NCI-H1105 (cell line): Measurements from ENCODE around the gene TPCN2.

ENCODE experiments used
- DNase-seq: peaks from one replicate; lab custom pipeline; 2025; lab: John Stamatoyannopoulos, UW

The TPCN2 gene

DNA sequence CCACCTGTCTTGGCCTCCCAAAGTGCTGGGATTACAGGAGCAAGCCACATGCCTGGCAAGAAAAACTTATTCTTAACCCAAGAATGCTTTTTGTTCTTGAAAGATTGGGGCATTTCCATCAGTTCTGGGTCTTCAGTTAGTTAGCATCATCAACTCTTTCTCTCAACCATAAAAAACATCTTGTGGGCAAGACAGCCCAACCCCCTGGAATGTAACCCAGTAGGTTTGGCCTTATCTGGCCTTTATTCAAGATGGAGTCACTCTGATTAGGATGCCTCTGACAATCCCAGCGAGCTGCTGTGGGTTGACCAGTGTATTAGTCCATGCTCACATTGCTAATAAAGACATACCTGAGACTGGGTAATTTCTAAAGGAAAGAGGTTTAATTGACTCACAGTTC is 9.2 kb upstream of the TPCN2 start:
- DNase-seq: no peak

DNA sequence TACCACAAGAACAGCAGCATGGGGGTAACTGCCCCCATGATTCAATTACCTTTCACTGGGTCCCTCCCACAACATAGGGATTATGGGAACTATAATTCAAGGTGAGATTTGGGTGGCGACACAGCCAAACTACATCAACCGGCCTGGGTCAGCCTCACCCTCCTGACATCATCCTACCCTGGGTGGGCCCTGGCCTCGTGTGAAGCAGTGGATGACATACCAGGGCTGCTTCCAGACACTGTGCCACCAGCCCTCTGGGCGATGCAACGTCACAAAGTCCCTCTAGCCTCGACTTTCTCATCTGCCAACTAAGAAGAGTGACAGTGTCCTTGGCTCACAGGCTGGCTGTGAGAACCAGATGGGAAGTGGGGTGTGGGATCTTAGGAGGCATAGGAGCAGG is 8.7 kb upstream of the TPCN2 start:
- DNase-seq: no peak

DNA sequence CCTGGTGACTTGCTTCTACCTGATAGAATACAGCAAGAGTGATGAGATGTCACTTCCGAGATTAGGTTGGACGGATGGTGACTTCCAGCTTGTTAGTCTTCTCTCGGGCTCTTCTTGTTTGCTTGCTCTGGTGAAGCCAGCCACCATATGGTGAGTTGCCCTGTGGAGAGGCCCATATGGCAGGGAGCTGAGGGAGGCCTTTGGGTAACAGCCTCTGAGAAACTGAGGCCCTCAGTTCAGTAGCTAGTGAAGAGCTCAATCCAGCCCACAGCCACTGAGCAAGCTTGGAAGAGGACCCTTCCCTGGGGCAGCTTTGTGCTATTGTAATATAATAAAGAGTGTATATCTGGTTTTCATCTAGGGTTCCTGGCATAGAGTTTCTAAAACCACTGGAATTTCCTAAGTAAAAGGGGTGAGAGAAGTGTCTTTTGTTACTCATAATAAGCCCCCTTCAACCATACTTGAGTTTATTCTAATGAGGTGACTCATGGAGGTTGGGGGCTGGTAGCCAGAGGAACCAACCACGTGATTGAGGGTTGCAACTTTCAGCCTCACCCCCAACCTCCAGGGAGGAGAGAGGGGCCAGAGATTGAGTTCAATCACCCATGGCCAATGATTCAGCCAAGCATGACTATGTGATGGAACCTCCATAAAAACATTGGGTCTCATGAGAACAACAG is 8.0 kb upstream of the TPCN2 start:
- DNase-seq: no peak

DNA sequence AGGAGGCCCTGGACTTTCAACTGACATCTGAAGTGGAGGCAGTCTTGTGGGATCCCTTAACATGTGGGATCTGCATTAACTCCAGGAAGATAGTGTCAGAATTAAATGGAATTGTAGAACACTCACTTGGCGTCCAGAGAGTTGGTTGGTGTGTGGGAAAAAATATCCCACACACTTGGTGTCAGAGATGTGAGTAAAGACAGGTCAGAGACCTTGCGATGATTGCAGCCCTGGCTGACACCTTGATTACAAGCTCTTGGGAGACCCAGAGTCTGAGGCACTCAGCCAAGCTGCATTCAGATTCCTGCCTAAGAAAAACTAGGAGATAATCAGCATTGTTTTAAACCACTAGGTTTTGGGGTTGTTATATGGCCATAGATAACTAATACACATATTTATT is 7.2 kb upstream of the TPCN2 start:
- DNase-seq: no peak

DNA sequence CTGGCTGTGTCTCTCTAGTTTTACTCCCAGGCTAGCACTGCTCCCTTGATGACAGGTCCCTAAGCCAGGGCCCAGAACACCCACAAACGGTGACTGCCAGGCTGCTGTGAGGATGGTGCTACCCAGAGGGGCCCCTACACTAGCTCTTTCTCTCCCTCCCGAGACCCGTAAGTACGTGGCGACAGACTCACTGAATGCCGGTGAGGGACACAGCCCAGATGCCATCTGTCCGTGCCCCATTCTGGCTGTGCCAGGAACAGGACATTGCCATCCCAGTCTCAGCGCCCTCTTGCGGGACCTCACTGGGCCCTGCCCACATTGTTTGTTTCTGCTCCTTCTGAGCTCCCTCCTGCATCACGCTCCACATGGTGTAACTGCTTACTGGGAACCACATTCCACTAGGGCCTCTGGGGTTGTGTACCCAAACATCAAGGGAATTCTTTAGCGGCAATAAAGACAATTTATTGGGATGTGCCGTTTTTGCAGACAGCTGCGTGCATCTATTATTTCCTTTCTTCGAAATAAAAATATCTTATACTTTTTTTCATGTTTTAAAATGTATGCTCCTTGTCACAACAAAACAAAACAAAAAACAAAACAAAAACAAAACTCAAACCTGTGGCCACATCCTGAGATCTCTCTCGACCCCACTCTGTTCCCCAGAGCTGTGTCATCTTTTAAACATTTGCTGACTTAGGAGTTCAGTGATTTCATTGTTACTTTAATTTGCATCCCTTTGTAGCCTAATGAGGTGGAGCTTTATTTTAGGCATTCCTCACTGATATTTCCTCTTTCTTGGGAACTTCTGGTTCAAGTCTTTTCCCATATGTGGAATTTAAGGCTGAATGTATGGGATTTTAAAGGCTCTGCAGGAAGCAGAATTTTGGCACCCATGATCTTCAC is 4.4 kb upstream of the TPCN2 start:
- no peak for DNase-seq

DNA sequence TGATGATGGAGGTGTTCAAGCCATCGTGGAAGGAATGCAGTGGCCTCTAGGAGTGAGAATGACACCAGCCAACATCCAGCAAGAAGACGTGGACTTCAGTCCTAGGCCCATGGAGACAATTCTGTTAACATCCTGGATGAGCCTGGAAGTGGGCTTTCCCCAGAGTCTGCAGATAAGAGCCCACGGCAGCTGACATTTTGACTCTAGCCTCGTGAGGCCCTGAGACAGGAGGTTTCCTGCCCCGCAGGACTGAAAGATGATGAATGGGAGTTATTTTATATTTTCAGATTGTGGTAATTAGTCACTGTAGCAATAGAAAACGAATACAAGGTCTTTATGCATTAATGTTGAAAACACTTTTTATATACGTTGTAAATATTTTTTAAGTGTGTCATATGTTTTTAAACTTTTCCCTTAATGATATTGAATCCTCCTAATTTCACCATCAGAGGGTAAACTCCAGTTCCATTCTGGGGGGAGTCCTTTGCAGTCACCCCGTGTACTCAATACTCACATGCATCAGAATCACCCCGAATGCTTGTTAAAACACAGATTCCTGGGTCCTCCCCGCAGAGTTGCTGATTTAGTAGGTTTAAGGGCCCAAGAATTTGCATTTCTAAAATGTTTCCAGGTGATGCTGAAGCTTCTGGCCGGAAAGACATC is 570 bp upstream of the TPCN2 start:
- DNase-seq: no peak

DNA sequence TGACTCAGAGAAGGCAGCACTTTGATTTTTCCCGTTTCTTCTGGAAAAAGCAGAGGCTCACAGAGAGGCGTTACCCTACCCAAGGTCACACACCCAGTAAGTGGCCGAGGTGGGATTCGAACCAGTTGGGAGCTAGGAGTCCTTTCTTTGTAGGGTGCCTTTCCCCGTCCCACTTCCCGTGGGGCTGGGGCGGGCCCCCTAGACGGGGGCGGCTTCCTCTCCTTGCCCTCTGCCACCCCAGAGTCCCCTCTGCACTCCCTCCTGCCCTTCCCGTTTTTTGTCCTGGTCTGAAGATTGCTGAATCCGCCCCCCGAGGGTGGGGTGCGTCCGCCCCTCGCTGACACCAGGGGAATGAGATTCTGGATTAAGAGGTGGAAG is 747 bp downstream of the TPCN2 start:
- DNase-seq: no peak

DNA sequence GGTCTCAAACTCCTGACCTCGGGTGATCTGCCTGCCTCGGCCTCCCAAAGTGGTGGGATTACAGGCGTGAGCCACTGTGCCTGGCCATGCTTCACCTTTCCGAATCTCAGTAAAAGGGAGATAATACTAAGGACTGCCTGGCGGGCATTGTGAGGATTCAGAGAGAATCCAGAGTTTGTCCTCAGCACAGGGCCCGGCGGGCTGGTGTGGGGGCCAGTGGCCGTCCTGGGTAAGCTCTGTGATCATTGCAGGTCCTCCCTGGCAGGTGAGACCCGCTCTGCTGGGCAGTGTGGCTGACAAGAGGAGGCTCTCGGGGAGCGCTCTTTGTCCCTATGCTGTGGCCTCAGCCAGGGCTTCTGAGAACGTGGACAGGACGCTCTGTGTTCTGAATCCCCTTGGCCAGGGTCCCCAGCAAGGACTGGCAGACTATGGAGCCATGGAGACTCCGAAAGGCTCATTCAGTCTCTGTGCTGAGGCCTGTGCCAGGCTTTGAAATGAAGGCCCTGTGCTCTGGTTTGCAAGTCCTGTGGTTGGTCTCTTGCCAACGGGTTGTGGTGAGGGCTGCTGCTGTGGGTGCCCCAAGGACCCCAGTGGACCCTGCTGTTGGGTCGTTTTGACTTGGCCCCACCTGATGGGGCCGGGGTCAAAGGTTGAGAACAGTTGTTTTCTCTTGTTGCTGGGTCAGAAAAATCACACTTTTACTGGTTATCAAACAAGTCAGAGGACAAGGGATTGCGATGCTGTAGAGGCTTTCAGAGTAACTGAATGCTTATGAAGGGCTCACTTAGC is 2.1 kb downstream of the TPCN2 start:
- DNase-seq: no peak

DNA sequence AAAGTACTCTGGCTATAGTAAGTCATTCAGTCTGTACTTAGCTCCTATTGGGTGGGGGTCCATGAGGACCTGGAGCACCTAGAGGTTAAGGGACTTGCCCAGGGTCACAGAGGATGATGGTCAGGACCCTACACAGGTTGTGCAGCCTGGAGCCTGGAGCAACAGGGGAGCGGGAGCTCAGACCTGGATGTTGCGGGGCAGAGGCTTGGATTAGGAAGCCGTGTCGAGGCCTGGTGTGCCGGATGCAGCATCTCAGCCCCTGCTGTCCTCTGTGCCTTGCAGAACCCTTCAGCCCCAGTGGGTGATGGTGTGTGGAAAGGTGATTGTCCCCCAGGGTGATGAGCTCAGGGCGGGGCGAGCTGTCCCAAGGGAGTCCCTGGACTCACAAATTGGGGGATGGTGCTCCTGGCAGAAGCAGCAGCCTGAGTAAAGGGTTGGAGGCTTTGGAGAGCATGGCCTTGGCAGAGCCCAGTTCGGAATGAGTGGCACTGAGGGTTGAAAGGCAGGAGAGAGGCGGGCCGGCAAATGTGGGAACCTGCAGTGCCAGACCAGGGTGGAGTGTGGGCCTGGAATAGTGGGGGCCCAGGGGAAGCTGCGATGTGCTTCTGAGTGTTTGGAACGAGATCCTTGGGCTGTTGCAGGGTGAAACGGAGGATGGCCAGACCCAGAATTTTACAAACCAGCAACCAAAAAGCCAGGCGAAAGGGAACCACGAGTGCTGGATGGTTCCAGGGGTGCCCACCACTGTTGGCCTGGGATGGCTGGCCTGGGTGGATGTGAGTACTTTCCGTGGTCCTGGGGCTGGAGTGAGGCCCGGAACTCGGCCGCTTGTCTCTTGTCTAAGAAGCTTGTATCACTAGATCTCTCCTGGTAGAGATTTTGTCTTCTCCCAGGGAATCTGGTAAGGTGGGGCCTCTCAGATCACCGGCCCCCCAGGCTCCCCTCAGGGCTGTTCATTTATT is 2.9 kb downstream of the TPCN2 start:
- no peak for DNase-seq

DNA sequence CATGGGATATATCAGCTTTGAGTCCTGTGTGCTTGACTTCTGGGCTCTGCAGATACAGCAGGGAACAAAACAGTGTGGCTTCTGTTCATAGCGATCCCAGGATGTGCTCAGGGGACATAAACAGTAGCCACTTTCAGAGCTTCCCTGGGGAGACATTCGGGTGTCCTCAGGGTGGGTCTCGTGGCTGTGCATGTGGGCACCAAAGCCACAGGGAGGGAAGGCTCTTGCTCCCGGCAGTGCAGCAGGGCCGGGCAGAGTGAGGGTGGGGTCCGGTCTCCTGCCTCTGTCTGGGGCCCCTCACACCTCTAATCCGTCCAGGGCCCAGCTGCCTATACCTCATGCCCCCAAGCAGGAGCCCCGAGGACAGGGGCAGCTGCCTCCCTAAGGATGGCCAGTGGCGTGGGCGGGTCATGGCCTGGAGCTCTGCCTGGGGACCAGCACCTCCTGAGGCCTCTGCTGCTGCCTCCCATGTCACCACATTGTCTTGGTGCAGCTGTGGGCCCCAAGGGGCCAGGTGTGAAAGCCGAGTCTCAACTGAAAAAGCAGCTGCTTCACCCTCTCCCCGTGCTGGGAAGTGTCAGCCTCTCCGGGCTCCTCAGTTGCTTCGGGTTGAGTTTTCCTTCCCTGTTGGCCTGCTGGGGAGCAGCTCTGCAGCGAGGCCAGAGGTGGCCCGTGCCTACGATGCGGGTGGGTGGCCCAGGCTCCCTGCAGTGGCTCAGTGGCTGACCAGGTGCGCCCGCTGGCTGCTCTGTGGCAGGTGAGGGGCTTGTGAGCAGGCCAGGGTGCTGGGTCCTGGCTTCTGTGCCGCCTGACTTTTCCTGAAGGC is 3.8 kb downstream of the TPCN2 start:
- no peak for DNase-seq

DNA sequence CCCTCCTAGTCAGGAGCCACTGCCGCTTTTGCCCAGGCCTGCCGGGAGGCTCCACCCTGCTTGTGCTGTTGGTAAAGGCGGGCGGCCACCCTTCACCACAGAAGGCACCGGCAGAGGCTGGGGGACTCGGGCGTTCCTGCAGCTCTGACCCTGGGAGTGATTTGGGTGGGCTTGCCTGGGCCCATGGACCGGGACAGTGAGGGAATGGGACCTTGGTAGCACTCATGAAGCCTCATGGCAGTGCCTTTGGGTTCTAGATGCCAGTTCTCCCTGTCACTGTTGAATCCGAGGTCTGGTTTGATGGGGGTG is 4.4 kb downstream of the TPCN2 start:
- no peak for DNase-seq

DNA sequence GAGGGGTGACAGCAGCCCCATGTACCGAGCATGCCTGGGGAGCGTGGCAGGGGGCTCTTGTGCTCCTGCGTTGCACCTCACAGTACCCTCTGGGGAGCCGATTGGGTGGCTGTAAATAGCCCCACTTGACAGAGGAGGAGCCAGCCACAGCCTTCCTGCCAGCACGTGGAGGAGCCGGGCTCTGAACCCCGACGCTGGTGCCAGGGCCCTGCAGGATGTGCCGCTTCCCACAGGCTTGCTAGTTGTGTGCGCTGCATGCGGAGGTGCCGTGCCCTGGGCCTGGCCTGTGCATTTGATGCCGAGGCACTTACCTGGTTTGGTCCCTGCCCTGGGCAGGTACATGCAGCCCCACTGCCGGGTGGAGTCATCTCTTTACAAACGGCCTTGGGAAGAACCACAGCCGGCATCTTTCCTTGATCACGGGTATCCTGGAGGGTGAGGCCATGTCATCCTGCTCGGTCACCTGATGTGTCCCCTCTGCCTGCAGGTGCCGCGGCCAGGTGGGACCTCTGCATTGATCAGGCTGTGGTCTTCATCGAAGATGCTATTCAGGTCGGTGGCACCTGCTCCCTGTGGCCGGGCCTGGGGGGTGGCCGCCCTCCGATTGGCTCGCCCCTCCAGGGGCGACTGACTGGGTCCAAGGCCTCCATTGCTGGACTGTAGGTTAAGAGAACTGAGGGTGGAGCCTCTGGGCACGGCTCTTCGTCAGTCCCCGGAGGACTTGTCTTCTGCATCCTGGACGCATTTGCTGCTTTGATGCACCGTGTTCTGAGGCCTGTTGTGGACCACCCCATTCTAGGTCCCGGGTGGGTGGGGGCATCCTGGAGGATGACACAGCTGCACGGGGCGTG is 5.0 kb downstream of the TPCN2 start:
- DNase-seq: no peak

DNA sequence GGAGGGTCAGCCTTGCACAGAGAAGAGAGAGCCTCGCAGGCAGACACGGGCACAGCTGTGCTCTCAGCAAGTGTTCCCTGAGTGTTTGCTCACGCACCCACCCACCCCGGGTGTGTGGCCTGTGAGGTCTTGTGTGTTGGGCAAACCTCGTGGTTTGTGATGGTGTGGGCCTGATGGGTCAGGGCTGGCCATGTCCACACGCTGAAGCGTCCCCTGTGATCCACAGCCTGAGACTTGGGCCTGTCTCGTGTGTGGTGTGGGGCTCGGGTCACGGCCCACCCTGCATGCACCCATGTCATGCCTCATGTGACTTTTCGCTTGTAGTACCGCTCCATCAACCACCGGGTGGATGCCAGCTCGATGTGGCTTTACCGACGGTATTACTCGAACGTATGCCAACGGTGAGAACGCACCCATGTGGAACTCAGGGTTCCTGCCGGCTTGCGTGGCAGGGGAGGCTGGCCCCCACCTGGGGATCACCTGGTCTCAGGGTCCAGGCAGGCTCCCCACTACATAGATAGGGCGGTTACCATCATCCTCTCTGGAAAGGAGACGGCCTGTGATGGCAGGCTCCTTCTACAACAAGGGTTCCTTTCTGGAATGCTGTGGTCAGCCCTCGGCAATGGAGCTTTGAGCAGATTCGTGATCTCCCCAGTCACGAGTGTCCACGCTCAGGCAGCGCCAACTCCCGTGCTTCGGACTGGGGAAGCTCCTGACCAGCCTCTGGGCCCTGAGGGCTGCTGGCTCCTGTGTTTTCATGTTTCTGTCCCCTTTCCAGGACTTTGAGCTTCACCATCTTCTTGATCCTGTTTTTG is 5.9 kb downstream of the TPCN2 start:
- DNase-seq: no peak

DNA sequence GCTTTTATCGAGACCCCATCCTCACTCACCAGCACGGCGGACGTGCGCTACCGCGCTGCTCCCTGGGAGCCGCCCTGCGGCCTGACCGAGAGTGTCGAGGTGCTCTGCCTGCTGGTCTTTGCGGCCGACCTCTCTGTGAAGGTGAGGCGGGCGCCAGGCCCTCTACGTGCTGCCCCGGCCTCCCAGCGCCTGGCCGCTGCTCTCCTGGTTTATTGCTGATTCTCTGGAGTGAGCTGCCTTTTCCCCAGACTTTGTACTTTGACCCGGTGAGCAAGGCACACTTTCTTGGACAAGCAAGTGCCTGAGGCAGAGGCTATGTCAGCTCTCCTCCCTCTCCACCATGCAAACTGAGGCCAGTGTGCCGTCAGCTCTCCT is 6.5 kb downstream of the TPCN2 start:
- DNase-seq: no peak

DNA sequence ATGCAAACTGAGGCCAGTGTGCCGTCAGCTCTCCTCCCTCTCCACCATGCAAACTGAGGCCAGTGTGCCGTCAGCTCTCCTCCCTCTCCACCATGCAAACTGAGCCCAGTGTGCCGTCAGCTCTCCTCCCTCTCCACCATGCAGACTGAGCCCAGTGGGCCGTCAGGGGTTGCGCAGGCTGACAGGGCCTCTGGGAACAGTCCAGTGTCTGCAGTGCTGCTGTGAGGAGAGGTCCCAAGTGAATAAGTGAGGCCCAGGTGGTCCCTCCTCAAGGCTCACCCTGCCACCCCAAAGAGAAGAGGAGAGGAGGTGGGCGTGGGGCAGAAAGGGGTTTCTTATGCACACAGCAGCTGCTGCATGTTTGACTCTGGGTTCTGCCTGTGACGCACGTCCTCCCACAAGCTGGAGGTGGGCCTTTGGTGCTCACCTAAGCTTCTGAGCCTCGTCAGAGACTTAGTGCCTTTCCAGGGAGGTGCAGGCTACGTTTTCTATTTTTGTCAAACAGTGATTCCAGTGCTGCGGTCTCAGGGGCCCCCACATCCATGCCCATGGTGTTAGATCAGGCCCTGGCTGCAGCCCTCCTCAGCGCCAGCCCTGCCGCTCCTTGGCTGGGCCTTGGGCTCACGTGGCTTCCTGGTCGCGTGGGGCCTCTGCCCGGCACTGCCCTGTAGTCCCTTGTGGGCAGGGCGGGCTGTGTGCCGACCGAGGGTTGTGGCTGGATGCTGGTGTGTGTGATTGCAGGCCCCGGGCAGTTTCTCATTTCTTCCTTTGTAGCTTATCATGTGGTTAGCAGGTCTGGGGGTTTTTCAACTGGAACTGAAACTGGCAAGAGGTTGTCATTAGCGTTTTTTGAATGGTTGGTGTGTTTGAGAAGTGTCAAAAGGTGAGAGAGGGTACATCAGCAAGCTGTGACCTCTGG is 7.1 kb downstream of the TPCN2 start:
- no peak for DNase-seq

DNA sequence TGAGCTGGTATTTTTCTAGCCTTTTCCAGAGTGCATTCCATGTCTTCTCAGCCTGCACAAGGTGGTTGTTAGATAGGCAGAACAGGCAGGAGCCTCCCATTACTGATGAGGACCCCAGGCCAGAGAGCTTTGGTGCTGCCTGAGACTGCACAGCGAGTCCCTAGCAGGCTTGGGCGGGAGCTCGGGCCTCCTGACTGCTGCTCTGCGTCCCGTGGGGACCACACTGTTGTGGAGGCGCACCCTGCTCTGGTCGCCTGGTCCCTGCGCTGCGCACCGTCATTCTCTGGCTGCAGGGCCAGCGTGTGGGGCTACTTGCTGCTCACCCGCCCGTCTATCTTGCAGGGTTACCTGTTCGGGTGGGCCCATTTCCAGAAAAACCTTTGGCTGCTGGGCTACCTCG is 8.5 kb downstream of the TPCN2 start:
- no peak for DNase-seq

DNA sequence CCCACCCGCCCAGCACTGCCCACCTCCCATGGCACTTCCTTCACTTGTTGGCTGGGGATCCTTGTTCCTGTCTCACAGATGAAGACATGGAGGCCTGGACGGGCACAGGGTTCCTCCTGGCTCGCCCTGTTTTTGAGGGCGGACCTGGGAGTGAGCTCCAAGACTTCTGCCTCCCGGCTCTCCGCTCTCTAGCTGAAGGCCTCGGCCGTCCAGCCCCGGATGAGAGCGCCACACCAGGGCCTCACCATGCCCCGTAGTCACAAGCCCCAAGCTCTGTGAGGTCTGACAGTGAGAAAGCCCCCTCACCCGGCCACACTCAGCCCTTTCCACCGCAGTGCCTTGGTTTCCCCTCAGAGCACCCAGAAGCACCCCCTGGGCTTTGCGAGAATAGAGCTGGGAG is 9.1 kb downstream of the TPCN2 start:
- DNase-seq: no peak
